ENCODE results near the gene PECR. TPM values are rescaled to one million over a fixed set of nuclear protein-coding genes. Genes with fewer than 3 reads are reported as not detected.
A peak's percentile ranks its signal among the peaks of the same experiment; 100 is the strongest.
"Not testable (repeated sequence)": the region's sequence is repeated elsewhere in the genome, so short reads cannot be mapped to it uniquely, and the experiment has no call there.

The PECR gene
- total and polyA plus RNA-seq, 2 of the 13 experiments (the other 11 are each of a cell fraction or from before 2014, with no cell fraction given): 151 to 153 TPM

DNA sequence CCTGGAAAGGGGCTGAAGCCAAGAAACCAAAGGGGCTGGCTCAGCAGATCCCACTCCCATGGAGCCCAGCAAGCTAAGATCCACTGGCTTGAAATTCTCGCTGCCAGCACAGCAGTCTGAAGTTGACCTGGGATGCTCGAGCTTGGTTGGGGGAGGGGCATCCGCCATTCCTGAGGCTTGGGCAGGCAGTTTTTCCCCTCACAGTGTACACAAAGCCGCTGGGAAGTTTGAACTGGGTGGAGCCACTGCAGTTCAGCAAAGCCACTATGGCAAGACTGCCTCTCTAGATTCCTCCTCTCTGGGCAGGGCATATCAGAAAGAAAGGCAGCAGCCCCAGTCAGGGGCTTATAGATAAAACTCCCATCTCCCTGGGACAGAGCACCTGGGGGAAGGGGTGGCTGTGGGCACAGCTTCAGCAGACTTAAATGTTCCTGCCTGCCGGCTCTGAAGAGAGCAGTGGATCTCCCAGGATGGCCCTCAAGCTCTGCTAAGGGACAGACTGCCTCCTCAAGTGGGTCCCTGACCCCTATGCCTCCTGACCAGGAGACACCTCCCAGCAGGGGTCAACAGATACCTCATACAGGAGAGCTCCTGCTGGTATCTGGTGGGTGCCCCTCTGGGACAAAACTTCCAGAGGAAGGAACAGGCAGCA, 92.9 kb downstream of the PECR start:
- H4K20me1 ChIP-seq (ENCODE audit: insufficient read depth, low read length); BruUV-seq (replicated peaks); FAIRE-seq; CTCF ChIA-PET (ENCODE audit: low intra/inter-chr PET ratio, low total read pairs); H3K4me3 ChIP-seq (replicated peaks in 1 of 3; ENCODE audit: insufficient read depth in 1 of 3, low read depth in 2 of 3, low read length in 3 of 3); H3K9me3 ChIP-seq (ENCODE audit: low read length); H3K27me3 ChIP-seq (ENCODE audit: control insufficient read depth in 1 of 2, insufficient read depth in 2 of 2, low read length in 2 of 2); H2AFZ ChIP-seq (ENCODE audit: low read length); in situ Hi-C loops (cut with HindIII; ENCODE audit: extremely low pct_ligation_motif_present, low pct_unique_long_range_greater_than_20kb); H3K9ac ChIP-seq (ENCODE audit: insufficient read depth, low read depth, low read length); intact Hi-C loops (cut with micrococcal nuclease; ENCODE audit: unreplicated experiment); TF ChIP-seq EP300 (CRISPR knock-in tag; IDR thresholded peaks at IDR 0.05; ENCODE audit: borderline replicate concordance); FOXA1 (IDR thresholded peaks at IDR 0.05): not testable (repeated sequence)
- peaks cover 32% of the 10 kb centered on the region for H3K79me2 ChIP-seq (ENCODE audit: insufficient read depth, low read length)
- peak overlapping the region; percentile 51 for H3K27ac ChIP-seq (ENCODE audit: extremely low read length, insufficient read depth, low read length)
- peaks cover 3 to 23% of the 10 kb centered on the region in 2 experiments; a peak in 4 of 5 replicates for H3K36me3 ChIP-seq (replicated peaks in 1 of 2; ENCODE audit: control insufficient read depth in 1 of 2, insufficient read depth in 2 of 2, low read length in 2 of 2)
- ATAC-seq (peak; percentile 100), DNase-seq (ENCODE audit: low spot score) (peak; percentile 89)
- POLR2A ChIA-PET: interaction anchor here (0.9 kb wide), 1 partner anchor 19 kb away, joined by 4 read pairs; no protein-coding TSS in a partner anchor
- 6% methylated on average over 3 of the region's 5 CpGs for WGBS (ENCODE audit: low lambda C conversion rate)
- H3K4me2 ChIP-seq (ENCODE audit: low read depth, low read length): peak overlapping the region; percentile 36; the same call in 1 of the 2 replicates
- peaks cover 28% of the 10 kb centered on the region for H3K4me1 ChIP-seq (ENCODE audit: insufficient read depth, low read length)
- TF ChIP-seq ZNF501 (CRISPR knock-in tag; IDR thresholded peaks at IDR 0.05) (peak; percentile 47; the same call in 1 of the 2 replicates), PRPF4 (IDR thresholded peaks at IDR 0.05; ENCODE audit: low read depth, low read length, poor library complexity, severe bottlenecking) (peak; percentile 64), YY1 (IDR thresholded peaks at IDR 0.05; ENCODE audit: insufficient read depth, insufficient replicate concordance, low read depth, low read length) (peak; percentile 75), ZKSCAN8 (CRISPR knock-in tag; IDR thresholded peaks at IDR 0.05; ENCODE audit: borderline replicate concordance) (peak; percentile 37; the same call in 1 of the 2 replicates), BCL6 (CRISPR knock-in tag; IDR thresholded peaks at IDR 0.05) (peak; percentile 19; the same call in 1 of the 2 replicates), ZNF614 (CRISPR knock-in tag; IDR thresholded peaks at IDR 0.05; ENCODE audit: borderline replicate concordance) (peak; percentile 56; the same call in 1 of the 2 replicates), EP300 (IDR thresholded peaks at IDR 0.05; ENCODE audit: low read depth in 2 of 2, low read length in 2 of 2) (peak in 1 of 2 experiments; percentile 8; a peak in 1 of 4 replicates), SALL1 (CRISPR knock-in tag; IDR thresholded peaks at IDR 0.05) (peak; percentile 54), MED1 (CRISPR knock-in tag; IDR thresholded peaks at IDR 0.05) (0 out of 2 replicates have a peak, but pooled peaks have one; percentile 34), FOXA1 (CRISPR knock-in tag; IDR thresholded peaks at IDR 0.05) (peak; percentile 92)
- TF ChIP-seq, protein P1, sequence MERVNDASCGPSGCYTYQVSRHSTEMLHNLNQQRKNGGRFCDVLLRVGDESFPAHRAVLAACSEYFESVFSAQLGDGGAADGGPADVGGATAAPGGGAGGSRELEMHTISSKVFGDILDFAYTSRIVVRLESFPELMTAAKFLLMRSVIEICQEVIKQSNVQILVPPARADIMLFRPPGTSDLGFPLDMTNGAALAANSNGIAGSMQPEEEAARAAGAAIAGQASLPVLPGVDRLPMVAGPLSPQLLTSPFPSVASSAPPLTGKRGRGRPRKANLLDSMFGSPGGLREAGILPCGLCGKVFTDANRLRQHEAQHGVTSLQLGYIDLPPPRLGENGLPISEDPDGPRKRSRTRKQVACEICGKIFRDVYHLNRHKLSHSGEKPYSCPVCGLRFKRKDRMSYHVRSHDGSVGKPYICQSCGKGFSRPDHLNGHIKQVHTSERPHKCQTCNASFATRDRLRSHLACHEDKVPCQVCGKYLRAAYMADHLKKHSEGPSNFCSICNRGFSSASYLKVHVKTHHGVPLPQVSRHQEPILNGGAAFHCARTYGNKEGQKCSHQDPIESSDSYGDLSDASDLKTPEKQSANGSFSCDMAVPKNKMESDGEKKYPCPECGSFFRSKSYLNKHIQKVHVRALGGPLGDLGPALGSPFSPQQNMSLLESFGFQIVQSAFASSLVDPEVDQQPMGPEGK (CRISPR knock-in tag; IDR thresholded peaks at IDR 0.05): 0 out of 2 replicates have a peak, but pooled peaks have one; percentile 31
- TF ChIP-seq, protein P2, sequence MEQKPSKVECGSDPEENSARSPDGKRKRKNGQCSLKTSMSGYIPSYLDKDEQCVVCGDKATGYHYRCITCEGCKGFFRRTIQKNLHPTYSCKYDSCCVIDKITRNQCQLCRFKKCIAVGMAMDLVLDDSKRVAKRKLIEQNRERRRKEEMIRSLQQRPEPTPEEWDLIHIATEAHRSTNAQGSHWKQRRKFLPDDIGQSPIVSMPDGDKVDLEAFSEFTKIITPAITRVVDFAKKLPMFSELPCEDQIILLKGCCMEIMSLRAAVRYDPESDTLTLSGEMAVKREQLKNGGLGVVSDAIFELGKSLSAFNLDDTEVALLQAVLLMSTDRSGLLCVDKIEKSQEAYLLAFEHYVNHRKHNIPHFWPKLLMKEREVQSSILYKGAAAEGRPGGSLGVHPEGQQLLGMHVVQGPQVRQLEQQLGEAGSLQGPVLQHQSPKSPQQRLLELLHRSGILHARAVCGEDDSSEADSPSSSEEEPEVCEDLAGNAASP (CRISPR knock-in tag; IDR thresholded peaks at IDR 0.05; ENCODE audit: borderline replicate concordance): peak; percentile 87; the same call in 1 of the 2 replicates
- TF ChIP-seq, protein P3, sequence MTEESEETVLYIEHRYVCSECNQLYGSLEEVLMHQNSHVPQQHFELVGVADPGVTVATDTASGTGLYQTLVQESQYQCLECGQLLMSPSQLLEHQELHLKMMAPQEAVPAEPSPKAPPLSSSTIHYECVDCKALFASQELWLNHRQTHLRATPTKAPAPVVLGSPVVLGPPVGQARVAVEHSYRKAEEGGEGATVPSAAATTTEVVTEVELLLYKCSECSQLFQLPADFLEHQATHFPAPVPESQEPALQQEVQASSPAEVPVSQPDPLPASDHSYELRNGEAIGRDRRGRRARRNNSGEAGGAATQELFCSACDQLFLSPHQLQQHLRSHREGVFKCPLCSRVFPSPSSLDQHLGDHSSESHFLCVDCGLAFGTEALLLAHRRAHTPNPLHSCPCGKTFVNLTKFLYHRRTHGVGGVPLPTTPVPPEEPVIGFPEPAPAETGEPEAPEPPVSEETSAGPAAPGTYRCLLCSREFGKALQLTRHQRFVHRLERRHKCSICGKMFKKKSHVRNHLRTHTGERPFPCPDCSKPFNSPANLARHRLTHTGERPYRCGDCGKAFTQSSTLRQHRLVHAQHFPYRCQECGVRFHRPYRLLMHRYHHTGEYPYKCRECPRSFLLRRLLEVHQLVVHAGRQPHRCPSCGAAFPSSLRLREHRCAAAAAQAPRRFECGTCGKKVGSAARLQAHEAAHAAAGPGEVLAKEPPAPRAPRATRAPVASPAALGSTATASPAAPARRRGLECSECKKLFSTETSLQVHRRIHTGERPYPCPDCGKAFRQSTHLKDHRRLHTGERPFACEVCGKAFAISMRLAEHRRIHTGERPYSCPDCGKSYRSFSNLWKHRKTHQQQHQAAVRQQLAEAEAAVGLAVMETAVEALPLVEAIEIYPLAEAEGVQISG (CRISPR knock-in tag; IDR thresholded peaks at IDR 0.05): peak; percentile 50
- TF ChIP-seq, protein P4, sequence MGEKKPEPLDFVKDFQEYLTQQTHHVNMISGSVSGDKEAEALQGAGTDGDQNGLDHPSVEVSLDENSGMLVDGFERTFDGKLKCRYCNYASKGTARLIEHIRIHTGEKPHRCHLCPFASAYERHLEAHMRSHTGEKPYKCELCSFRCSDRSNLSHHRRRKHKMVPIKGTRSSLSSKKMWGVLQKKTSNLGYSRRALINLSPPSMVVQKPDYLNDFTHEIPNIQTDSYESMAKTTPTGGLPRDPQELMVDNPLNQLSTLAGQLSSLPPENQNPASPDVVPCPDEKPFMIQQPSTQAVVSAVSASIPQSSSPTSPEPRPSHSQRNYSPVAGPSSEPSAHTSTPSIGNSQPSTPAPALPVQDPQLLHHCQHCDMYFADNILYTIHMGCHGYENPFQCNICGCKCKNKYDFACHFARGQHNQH (CRISPR knock-in tag; IDR thresholded peaks at IDR 0.05): 0 out of 2 replicates have a peak, but pooled peaks have one; percentile 28
